Nephron progenitor cell (in vitro differentiated cells): ENCODE data around the gene FAM78A.
A peak's percentile ranks its signal among the peaks of the same experiment; 100 is the strongest.

Experiments used
- DNase-seq: peaks from one replicate; pipeline ENCODE4 v3.0.0; 2021
- H3K27ac Mint-ChIP-seq: 2 replicates; pipeline ENCODE4 v1.8.0; 2021; ENCODE audit warnings: mild to moderate bottlenecking, moderate library complexity, mixed read lengths
- H3K27me3 Mint-ChIP-seq: 2 replicates; pipeline ENCODE4 v1.8.0; 2021; ENCODE audit warnings: mild to moderate bottlenecking, low read depth, mixed read lengths; ENCODE audit not compliant: poor library complexity
- H3K36me3 Mint-ChIP-seq: 2 replicates; pipeline ENCODE4 v1.8.0; 2021; ENCODE audit warnings: low read depth, mixed read lengths
- H3K4me1 Mint-ChIP-seq: 2 replicates; pipeline ENCODE4 v1.8.0; 2021; ENCODE audit warnings: mixed read lengths
- H3K4me3 Mint-ChIP-seq: 2 replicates; pipeline ENCODE4 v1.8.0; 2021; ENCODE audit warnings: mild to moderate bottlenecking, moderate library complexity, mixed read lengths
- H3K9me3 Mint-ChIP-seq: 2 replicates; pipeline ENCODE4 v1.8.0; 2021; ENCODE audit warnings: mild to moderate bottlenecking, moderate library complexity, mixed read lengths
- TF ChIP-seq, protein P1 (sequence below): fragments of 200-600 bp; sonication (generic); IDR thresholded peaks from 2 replicates; pipeline ENCODE4 v1.5.0; 2021; ENCODE audit warnings: antibody characterized with exemption

The FAM78A gene

DNA sequence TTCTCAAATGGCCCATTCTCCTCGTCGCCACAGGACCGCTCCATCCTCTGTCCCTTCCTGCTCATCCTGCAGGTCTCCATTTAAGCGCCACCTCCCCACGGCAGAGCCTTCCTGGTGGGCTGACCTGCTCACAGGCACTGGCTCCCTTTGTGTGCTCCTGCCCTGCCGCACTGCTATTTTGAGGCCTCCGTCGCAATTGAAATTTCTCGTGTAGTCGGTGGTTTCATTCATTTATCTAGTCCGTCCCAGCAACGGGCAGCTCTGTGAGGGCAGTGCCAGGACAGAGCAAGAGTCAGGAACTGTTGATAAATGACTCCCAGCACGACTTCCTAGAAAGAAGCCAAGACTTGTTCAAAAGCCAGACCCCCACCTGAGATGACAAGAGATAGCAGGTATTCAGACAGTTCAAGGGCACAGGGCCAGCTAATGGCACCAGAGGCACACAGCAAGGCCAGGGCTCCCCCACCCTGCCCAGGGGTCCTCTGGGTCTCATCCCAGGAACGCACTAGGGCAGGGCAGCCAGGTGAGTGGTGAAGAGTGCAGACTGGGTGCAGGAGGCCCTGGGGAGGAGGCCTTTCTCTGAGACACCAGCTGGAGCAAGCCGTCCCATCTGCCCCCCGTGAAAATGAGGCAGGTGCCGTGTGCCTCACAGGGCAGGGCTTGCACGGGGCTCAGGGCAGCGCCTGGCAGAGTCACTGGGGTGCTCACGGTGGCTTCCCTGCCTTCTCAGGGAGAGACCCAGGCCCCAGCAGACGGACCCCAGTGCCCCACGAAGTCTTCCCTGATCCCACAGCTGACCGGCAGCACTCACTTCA lies 36.9 kb downstream of the FAM78A start:
- TF ChIP-seq, protein P1, sequence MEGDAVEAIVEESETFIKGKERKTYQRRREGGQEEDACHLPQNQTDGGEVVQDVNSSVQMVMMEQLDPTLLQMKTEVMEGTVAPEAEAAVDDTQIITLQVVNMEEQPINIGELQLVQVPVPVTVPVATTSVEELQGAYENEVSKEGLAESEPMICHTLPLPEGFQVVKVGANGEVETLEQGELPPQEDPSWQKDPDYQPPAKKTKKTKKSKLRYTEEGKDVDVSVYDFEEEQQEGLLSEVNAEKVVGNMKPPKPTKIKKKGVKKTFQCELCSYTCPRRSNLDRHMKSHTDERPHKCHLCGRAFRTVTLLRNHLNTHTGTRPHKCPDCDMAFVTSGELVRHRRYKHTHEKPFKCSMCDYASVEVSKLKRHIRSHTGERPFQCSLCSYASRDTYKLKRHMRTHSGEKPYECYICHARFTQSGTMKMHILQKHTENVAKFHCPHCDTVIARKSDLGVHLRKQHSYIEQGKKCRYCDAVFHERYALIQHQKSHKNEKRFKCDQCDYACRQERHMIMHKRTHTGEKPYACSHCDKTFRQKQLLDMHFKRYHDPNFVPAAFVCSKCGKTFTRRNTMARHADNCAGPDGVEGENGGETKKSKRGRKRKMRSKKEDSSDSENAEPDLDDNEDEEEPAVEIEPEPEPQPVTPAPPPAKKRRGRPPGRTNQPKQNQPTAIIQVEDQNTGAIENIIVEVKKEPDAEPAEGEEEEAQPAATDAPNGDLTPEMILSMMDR, result no peak
- no peak for DNase-seq
- H3K36me3 Mint-ChIP-seq, result peaks cover 14% of the 10 kb centered on the region
- H3K4me3 Mint-ChIP-seq, result no peak overlapping the region
- H3K27ac Mint-ChIP-seq, result peak overlapping the region; percentile 72
- peaks cover 19% of the 10 kb centered on the region for H3K9me3 Mint-ChIP-seq
- H3K4me1 Mint-ChIP-seq, result peaks cover 29% of the 10 kb centered on the region
- peaks cover 5% of the 10 kb centered on the region for H3K27me3 Mint-ChIP-seq

GRCh38 chr9:131238402-131239021 lies 37.8 kb downstream of the FAM78A start:
- peak overlapping the region; percentile 82 for H3K27ac Mint-ChIP-seq
- no peak overlapping the region for H3K4me3 Mint-ChIP-seq

DNA sequence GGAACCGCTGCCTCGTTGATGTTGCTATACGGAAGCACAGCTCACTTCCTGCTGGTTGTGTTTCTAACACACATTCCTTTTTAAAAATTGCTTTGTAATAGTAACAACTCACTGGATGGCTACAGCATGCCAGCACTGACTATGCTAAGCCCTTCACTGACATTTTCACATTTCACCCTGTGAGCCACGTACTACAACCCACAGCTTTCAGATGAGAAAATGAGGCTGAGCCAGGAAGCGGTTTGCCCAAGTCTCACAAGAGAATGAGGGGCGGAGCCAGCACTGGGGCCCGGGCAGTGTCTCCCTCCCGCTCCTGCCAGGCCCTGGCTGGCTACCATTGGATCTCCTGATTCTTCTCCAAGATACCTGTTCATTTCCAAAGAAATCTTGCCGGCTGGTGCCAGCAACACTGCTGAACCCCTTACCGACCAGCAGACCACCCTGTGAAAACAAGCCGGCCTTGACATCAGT lies 38.3 kb downstream of the FAM78A start:
- H3K36me3 Mint-ChIP-seq, result peaks cover 22% of the 10 kb centered on the region
- H3K27me3 Mint-ChIP-seq, result peaks cover 4% of the 10 kb centered on the region
- peaks cover 29% of the 10 kb centered on the region for H3K4me1 Mint-ChIP-seq
- peak; percentile 45 for DNase-seq
- peak overlapping the region; percentile 82 for H3K27ac Mint-ChIP-seq
- H3K9me3 Mint-ChIP-seq, result peaks cover 11% of the 10 kb centered on the region
- TF ChIP-seq, protein P1, result no peak
- no peak overlapping the region for H3K4me3 Mint-ChIP-seq

More at GRCh38 chr9:131238402-131239021, 37.8 kb downstream of the FAM78A start:
- no peak for DNase-seq
- peaks cover 4% of the 10 kb centered on the region for H3K27me3 Mint-ChIP-seq
- peaks cover 21% of the 10 kb centered on the region for H3K36me3 Mint-ChIP-seq
- H3K4me1 Mint-ChIP-seq, result peaks cover 29% of the 10 kb centered on the region
- TF ChIP-seq, protein P1, result no peak
- peaks cover 16% of the 10 kb centered on the region for H3K9me3 Mint-ChIP-seq

DNA sequence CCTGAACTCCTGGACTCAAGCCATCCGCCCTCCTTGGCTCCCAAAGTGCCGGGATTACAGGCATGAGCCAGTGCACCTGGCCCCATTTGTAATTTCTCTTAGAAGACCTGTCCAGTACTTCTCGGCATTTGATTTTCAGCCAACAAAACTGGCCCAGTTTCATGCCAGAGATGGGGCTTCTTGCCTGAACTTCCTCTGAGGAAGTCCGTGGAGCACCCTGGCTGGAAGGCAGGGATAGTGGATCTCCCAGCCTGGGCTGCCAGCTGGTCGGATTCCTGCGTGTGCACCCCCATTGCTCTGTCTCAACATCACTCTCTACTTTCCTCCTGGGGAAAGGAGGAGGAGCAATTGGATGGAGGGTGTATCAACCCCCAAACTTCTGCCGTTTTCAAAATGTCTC lies 39.0 kb downstream of the FAM78A start:
- TF ChIP-seq, protein P1, result no peak
- no peak for DNase-seq
- H3K4me3 Mint-ChIP-seq, result no peak overlapping the region
- H3K27me3 Mint-ChIP-seq, result peaks cover 4% of the 10 kb centered on the region
- H3K9me3 Mint-ChIP-seq, result peaks cover 5% of the 10 kb centered on the region
- H3K27ac Mint-ChIP-seq, result no peak overlapping the region
- H3K36me3 Mint-ChIP-seq, result peaks cover 21% of the 10 kb centered on the region
- peaks cover 29% of the 10 kb centered on the region for H3K4me1 Mint-ChIP-seq

GRCh38 chr9:131236761-131237160 lies 39.5 kb downstream of the FAM78A start:
- H3K36me3 Mint-ChIP-seq, result peaks cover 26% of the 10 kb centered on the region
- no peak overlapping the region for H3K4me3 Mint-ChIP-seq
- peaks cover 3% of the 10 kb centered on the region for H3K9me3 Mint-ChIP-seq

More at GRCh38 chr9:131236761-131237160, 39.5 kb downstream of the FAM78A start:
- no peak for DNase-seq
- H3K27ac Mint-ChIP-seq, result peak overlapping the region; percentile 83
- H3K4me1 Mint-ChIP-seq, result peaks cover 29% of the 10 kb centered on the region
- H3K27me3 Mint-ChIP-seq, result peaks cover 4% of the 10 kb centered on the region
- TF ChIP-seq, protein P1, result no peak
